8988T (cell line): ENCODE measurements around the gene KCNQ4.

Experiments
- DNase-seq: peaks from one replicate; pipeline ENCODE4 v3.0.0; 2011

Gene KCNQ4

GRCh38 chr1:40872276-40872675, 88.7 kb downstream of the KCNQ4 start:
- no peak for DNase-seq

GRCh38 chr1:40873863-40874472, 90.4 kb downstream of the KCNQ4 start:
- DNase-seq = no peak

GRCh38 chr1:40876436-40876761, 92.8 kb downstream of the KCNQ4 start:
- no peak for DNase-seq

- no peak for DNase-seq
Observed at GRCh38 chr1:40876891-40877290, 93.3 kb downstream of the KCNQ4 start.

- DNase-seq = no peak
Observed at GRCh38 chr1:40877698-40878097, 94.1 kb downstream of the KCNQ4 start.

GRCh38 chr1:40878906-40879305, 95.3 kb downstream of the KCNQ4 start:
- DNase-seq = no peak

GRCh38 chr1:40879482-40880175, 96.0 kb downstream of the KCNQ4 start:
- DNase-seq = no peak

GRCh38 chr1:40880813-40881549, 97.4 kb downstream of the KCNQ4 start:
- no peak for DNase-seq

GRCh38 chr1:40884055-40884795, 100.6 kb downstream of the KCNQ4 start:
- DNase-seq = no peak

- DNase-seq = no peak
Observed at GRCh38 chr1:40886318-40887011, 102.9 kb downstream of the KCNQ4 start.

GRCh38 chr1:40887012-40887378, 103.4 kb downstream of the KCNQ4 start:
- no peak for DNase-seq

GRCh38 chr1:40887652-40888051, 104.1 kb downstream of the KCNQ4 start:
- no peak for DNase-seq
